HL-60 (cell line): ENCODE data around the gene CCDC8.
"Not testable (repeated sequence)": the region's sequence is repeated elsewhere in the genome, so short reads cannot be mapped to it uniquely, and the experiment has no call there.

Experiments
- DNase-seq, 2 experiments: peaks; one replicate each; pipeline ENCODE4 v3.0.0-alpha.2; 2010 to 2020; ENCODE audit warnings: low read depth in 1 of 2, low spot score in 1 of 2
- H3K27ac ChIP-seq: fragments of 250-450 bp; sonication (Bioruptor Pico); replicated peaks from 2 replicates; pipeline ENCODE4 v1.5.1; 2020; ENCODE audit warnings: mild to moderate bottlenecking, moderate library complexity
- H3K27me3 ChIP-seq: fragments of 250-450 bp; sonication (Bioruptor Pico); 2 replicates; pipeline ENCODE4 v1.5.1; 2021; ENCODE audit warnings: mild to moderate bottlenecking, moderate library complexity; ENCODE audit not compliant: insufficient read depth, poor library complexity, severe bottlenecking
- H3K4me3 ChIP-seq: replicated peaks from 2 replicates; pipeline ENCODE4 v1.5.1; 2011; ENCODE audit warnings: mild to moderate bottlenecking, control low read depth, low read length; ENCODE audit not compliant: insufficient read depth
- CTCF ChIP-seq: IDR thresholded peaks from one replicate; pipeline ENCODE4 v1.5.1; 2011; ENCODE audit warnings: low read length, control low read depth, inconsistent platforms; ENCODE audit not compliant: insufficient read depth
- GABPA ChIP-seq: IDR thresholded peaks from 2 replicates; pipeline ENCODE4 v1.6.1; 2012; ENCODE audit warnings: low read depth
- POLR2AphosphoS5 ChIP-seq: IDR thresholded peaks from 2 replicates; pipeline ENCODE4 v1.6.1; 2012; ENCODE audit warnings: low read depth
- REST ChIP-seq: IDR thresholded peaks from 2 replicates; pipeline ENCODE4 v1.6.1; 2012; ENCODE audit warnings: low read depth; ENCODE audit not compliant: insufficient replicate concordance
- SPI1 ChIP-seq: IDR thresholded peaks from 2 replicates; pipeline ENCODE4 v1.6.1; 2012; ENCODE audit warnings: low read depth, mild to moderate bottlenecking, borderline replicate concordance

CCDC8 gene

GRCh38 chr19:46441866-46442265 is 28.5 kb upstream of the CCDC8 start:
- Histone ChIP-seq H3K4me3 (no peak overlapping the region), H3K27ac (no peak overlapping the region), H3K27me3 (no peaks in the 10 kb centered on the region)
- TF ChIP-seq POLR2AphosphoS5 (no peak), GABPA (no peak), REST (no peak), SPI1 (no peak), CTCF (no peak)
- no peak for DNase-seq

- not testable (repeated sequence) for H3K4me3 ChIP-seq, H3K27ac ChIP-seq, H3K27me3 ChIP-seq, DNase-seq
These were observed 22.3 kb upstream of the CCDC8 start for GRCh38 chr19:46435689-46436088.

- no peak for DNase-seq
- Histone ChIP-seq H3K27ac (no peak overlapping the region), H3K4me3 (no peak overlapping the region), H3K27me3 (no peaks in the 10 kb centered on the region)
- TF ChIP-seq CTCF: no peak
- no peak for TF ChIP-seq POLR2AphosphoS5
- no peak for TF ChIP-seq REST
- TF ChIP-seq GABPA: no peak
- no peak for TF ChIP-seq SPI1
These were observed 21.6 kb upstream of the CCDC8 start for GRCh38 chr19:46435009-46435408.

- not testable (repeated sequence) for H3K27me3 ChIP-seq, H3K27ac ChIP-seq, H3K4me3 ChIP-seq, DNase-seq
These were observed 20.1 kb upstream of the CCDC8 start for GRCh38 chr19:46433470-46433869.

GRCh38 chr19:46431824-46432223 is 18.5 kb upstream of the CCDC8 start:
- TF ChIP-seq REST (no peak), GABPA (no peak), CTCF (no peak), POLR2AphosphoS5 (no peak), SPI1 (no peak)
- Histone ChIP-seq H3K27me3 (peaks cover 20% of the 10 kb centered on the region), H3K4me3 (no peak overlapping the region), H3K27ac (no peak overlapping the region)
- DNase-seq: no peak
